OCI-M2 (cell line): ENCODE measurements around the gene SCARF2.
A peak's percentile ranks its signal among the peaks of the same experiment; 100 is the strongest.
"Not testable (repeated sequence)": the region's sequence is repeated elsewhere in the genome, so short reads cannot be mapped to it uniquely, and the experiment has no call there.

Experiments
- DNase-seq: peaks from one replicate; lab custom pipeline; 2025; ENCODE audit not compliant: unreplicated experiment; lab: John Stamatoyannopoulos, UW

The SCARF2 gene

GRCh38 chr22:20428496-20429253 is 8.9 kb downstream of the SCARF2 start:
- DNase-seq, result no peak

GRCh38 chr22:20427945-20428417 is 9.6 kb downstream of the SCARF2 start:
- no peak for DNase-seq

DNA sequence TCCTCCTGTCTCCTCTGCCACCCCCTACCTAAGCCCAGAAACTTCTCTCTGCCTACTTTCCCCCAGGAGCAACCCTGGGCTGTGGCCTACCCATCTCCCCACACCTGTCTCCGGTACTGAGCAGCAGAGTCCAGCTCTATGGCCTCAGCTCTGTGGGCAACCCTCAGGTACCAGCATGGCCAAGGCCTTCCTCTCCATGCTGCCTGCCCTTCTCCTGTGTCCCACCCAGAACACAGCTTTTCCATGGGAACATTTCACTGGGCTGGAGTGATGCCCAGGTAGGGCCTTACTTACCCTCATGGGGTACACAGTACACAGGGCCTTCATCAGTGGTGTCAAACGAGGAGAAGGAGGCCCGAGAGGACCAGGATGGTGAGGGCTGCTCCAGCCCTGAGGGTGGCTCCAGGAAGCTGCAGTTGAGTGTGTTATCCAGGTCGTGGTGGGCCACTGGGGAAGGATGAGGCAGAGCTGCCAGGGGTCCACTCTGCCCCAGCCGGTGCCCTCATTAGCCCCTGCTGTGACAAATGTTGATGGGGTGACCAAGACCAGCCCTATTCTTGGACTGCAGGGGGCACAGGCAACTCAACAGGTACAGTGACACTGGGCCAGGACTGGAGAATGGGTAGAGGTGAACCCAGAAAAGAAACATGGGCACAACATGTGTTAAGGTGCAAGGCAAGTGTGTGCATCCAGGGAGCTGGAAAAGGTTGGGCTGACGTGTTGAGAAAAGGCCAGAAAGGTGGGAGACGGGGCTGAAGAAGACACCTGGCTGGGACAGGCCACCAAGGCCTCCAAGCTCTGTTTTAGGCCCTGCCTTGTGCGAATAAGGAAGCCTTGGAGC is 10.3 kb downstream of the SCARF2 start:
- no peak for DNase-seq

DNA sequence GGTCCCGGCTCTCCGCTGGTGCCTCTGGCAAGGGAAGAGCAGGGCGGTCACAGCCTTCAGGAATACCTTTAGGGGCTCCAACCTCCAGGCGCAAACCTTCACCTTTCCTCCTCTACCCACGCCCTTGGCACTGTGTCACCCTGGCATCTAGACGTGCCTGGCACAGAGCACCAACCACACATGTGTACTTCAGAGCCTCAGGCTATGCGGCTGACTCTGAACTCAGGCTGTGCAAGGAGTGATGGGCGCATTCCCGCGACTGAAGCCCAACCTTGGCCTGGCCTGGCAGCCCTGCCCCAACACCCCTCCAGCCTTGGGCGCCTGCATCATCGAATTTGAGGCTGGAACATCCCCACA is 11.4 kb downstream of the SCARF2 start:
- DNase-seq, result no peak

DNA sequence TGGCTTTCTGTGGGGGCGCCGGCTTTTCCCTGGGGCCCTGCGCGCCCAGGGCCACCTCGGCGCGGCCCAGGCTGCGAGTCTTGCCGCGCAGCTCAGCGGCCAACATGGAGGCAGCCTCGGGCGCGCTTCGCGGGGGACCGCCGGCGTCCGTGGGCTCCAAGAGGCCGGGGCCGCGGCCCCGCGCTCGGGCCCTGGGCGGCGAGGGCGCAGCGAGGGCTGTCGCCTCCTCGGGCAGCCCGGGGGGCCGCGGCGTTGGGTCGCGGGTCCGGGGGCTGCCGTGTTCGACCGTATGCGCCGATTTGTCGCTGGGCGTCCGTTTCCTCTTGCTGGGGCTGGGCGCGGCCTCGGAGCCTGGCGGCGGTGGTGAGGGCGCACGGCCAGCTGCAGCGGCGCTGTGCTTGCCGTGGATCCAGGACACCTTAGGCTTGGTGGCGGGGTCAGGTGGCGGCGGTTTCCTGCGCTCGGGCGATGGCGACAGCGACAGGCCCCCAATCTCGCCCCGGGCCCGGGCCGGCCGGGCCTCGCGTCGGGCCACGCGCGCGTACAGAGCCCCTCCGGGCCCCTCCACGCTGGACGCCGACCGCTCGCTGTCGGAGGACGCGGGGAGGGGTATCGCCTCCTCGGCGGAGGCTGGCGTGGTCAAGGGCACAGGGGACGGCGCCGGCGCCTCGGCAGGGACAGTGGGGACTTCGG is 11.9 kb downstream of the SCARF2 start:
- DNase-seq, result no peak

DNA sequence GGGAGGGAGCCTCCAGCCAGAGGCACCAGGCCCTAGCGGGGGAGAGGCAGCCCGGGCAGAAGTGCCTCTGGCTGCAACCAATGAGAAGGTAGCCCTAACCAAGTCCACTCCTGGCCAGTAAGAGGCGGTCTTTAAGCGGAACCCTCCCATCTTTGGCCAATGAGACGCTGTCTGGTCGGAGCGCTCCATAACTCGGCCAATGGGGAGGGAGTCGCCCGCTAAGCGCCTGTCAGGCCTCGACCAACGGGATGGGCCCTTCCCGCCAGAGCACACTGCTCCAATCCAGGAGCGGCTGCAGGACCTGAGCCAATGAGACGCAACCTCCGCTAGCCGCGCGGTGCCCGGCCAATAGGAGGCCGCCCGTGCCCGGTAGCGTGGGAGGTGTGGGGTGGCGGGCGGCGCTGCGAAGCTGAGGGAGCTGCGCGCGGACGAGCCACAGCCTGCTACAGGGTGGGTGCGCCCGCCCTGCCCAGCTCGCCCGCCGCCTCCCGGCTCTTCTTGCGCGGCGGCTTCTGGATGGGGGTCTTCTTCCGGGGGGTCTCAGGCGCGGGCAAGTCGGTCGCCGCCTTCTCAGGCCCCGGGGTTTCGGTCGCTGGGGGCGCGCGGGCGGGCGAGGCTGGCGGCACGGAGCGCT is 12.6 kb downstream of the SCARF2 start:
- no peak for DNase-seq

GRCh38 chr22:20424568-20424931 is 13.1 kb downstream of the SCARF2 start:
- no peak for DNase-seq

DNA sequence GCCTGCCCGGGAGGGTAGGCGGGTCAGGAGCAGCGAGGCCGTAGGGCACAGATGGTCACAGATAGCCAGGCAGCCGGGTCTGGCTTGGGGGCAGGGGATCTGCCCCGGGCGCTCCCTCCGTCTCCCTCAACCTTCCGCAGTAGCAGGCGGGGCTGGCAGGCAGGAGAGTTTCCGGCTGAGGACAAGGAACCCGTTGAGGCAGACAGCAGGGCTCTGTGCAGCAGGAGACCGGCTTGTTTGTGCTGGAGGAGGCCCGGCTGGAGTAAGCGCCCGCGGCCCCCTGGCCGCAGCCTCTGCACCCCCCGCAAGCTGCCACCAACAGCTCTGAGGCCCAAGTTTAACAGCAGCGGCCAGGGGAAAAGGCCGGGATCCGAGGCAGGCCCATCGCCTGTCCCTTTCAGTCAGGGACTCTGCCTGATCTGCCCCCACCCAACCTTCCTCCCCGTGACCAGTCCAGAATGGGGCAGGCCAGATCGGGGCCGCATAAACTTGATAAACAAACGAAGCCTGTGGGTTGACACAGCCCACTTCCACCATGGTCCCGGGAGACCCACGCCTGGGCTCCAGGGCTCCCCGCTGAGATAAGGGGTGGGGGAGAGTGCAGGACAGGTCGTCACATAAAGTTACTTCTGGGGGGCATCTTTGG is 13.6 kb downstream of the SCARF2 start:
- DNase-seq, result no peak

DNA sequence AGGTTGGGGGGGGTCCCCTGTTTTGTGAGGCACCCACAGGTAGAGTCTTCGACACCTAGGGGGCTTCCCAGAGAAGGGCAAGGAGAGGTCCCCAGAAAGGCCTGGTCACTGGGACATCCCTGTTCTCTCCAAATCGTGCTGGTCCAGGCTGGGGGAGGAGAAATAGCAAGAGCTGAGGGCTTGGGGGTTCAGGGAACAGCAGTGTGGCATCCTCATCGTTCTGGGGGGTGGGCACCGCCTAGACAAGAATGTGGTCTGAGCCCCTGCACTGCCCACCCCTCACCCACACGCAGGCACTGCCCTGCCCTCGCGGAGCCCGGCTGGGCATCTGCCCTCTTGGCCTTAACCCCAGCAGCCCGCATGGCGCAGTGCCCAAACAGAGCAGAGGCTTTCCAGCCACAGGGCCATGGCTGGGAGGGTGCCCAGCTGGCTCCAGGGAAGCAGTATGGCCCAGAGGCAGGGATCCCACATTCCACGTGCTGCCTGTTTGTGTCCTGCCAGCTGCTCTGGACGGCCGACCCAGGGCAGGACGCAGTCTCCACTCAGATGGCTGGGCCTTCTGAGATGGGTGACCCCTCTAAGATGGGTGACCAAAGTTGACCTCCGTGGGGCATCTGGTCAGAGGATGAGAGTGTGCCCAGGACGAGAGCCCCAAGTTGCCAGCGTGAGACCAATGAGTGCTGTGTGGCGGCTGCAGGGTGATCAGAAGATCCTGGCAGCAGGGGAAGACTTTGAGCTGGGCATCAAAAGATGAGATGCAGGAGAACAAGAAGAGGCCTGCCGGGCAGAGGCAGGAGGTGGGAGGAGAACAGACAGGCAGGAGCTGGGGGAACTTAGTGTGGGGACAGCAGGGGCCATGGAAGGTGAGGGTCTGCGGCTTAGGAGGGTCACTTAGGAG is 14.4 kb downstream of the SCARF2 start:
- DNase-seq, result no peak

- DNase-seq, result no peak
Measured at GRCh38 chr22:20422271-20423007, 15.2 kb downstream of the SCARF2 start.

DNA sequence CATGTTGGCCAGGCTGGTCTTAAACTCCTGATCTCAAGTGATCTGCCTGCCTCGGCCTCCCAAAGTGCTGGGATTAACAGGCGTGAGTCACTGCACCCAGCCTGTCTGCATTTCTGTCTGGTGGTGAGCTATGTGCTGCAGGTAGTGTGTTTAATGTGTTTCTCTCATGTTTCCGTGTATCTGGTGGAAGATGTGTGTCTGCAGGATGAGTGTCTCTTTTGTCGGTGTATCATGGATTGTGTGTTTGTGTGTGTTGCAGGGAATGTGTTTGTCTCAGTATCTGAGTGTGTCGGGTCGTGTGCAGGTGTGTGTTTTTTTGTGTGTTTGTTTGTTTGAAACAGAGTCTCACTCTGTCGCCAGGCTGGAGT is 16.1 kb downstream of the SCARF2 start:
- no peak for DNase-seq

DNA sequence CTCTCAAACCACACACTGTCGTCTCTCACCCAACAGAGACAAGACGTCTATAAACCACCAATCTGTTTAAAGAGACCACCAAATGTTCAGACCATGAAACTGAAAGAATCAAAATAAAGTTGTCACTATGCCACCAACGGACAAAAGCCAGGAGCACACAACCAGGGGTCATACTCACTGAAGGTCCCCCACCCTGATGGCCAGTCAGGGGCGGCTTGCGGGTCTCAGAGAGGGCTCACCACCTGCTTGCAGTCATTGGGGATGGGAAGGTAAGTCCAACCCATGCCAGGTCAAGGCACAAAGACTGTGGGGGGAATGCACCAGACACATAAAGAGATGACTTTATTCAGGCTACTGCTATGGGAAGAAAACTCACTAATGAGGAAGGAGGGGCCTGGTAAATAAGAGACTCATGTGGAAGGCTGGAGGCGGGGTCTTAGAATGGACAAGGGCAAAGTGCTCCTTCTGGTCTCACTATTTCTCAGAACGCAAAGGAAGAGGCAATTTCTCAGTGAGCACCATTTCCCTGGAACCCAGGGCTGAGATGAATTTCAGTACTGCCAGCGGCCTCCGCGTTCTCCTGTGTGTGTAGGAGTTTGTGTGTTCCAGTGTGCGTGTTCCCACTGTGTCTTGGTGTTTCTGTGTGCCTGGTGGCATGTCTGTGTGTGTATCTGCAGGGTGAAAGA is 17.3 kb downstream of the SCARF2 start:
- no peak for DNase-seq

DNA sequence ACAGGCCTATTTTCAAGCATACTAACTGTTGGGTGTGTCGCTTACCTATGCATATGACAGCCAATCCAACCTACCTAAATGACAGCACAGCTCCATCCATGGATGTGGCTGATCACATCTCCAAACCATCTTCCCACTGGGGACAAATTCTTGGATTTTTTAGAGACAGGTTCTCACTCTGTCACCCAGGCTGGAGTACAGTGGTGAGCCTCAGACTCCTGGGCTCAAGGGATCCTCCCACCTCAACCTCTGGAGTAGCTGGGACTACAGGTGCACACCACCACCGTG is 18.0 kb downstream of the SCARF2 start:
- no peak for DNase-seq

DNA sequence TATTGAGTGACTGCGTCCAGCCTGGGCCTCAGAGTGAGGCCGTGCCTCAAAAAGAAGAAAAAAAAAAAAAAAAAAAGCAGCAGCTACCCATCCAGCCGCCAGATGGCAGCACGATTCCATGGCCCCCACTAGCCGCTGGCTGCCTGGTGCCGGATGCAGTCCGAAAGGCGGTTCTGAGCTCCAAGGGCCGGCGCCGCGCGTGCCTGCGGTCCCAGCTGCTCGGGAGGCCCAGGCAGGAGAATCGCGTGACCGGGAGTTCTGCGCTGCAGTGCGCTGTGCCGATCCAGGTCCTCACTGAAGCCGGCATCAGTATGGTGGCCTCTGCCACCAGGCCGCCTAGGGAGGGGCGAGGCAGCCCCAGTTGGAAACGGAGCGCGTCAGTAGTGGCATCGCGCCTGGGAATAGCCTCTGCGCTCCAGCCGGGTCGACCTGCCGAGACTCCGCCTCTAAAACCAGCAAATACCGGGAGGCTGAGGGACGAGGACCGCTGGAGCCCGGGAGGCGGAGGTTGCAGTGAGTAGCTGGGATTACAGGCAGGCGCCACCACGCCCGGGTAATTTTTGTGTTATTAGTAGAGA is 19.3 kb downstream of the SCARF2 start:
- DNase-seq, result peak; percentile 21

GRCh38 chr22:20415699-20416098 is 21.9 kb downstream of the SCARF2 start:
- not testable (repeated sequence) for DNase-seq

DNA sequence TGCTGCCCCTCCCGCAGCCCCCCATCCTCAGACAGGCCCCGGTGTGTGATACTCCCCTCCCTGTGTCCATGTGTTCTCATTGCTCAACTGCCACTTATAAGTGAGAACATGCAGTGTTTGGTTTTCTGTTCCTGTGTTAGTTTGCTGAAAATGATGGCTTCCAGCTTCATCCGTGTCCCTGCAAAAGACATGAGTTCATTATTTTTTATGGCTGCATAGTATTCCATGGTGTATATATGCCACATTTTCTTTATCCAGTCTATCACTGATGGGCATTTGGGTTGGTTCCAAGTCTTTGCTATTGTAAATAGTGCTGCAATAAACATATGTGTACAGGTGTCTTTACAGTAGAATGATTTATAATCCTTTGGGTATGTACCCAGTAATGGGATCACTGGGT is 22.4 kb downstream of the SCARF2 start:
- not testable (repeated sequence) for DNase-seq

GRCh38 chr22:20414450-20414849 is 23.2 kb downstream of the SCARF2 start:
- no peak for DNase-seq

- no peak for DNase-seq
Measured at GRCh38 chr22:20414059-20414440, 23.6 kb downstream of the SCARF2 start.
